ENCODE data around the gene NFYC.

The NFYC gene

DNA sequence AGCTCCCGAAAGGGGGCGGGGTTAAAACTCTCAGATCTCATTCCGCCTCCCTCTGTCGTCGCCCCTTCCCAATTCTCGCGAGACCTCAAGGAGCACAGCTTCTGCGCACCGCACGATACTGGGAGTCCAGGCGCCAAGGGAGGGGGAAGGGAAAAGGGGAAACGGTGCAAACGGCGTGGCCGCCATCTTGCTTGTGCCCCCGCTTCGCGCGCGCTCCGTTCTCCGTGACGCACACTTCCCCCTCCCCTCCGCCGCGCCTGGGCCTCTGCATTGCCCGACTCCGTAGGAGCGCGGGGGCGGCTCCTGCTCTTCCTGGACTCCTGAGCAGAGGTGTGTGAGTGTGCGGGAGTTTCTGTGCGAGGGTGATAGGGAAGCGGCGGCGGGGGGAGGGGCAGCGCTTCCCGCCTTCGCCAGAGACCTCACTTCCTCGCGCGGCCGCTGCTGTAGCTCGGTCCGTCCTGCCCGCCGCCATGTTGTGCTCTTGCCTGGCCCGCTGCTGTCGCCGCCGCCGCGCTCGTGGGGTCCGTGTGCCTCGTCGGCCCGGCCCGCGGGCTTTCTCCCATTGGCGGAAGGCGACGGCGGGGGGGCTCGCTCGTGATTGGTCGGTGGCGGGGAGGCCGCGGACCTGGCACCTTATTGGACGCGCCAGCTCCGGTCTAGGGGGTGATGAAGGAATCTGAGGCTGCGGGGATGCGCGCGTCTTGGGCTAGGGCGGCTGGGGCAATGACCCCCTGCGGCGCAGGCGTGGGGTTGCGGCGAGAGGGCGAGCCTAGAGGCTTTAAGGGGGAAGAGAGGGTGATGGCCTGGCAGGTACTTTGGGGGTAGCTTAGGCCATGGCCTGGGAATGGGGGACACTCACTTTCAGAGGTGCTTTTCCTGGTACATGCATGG is at the start of gene NFYC:
TSS of gene NFYC (plus strand) at position 167 of the 891 bp plus-strand sequence. CDS start 47,140 bp downstream, outside the sequence.
- peak; percentile 99 for DNase-seq

- no peak for DNase-seq
Observed at GRCh38 chr1:40645118-40645680, 46.3 kb upstream of the NFYC start.

GRCh38 chr1:40646315-40646714 is 45.2 kb upstream of the NFYC start:
- DNase-seq, result no peak

DNA sequence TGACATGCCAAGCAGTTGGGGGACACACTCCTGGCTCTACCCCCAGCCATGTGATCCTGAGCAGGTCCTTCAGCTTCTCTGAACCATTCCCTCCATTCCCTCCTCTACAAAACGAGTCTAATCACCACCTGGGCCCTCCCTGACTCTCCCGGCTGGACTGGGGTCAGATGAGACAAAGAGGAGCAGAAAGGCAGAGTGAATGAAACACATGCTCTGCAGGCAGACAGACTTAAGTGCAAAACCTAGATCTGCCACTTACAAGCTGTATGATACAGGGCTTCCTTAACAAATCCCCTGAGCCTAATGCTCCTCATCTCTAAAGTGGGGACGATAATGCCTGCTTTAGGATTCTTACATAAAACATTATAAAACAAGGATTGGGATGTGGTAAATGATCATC is 43.3 kb upstream of the NFYC start:
- DNase-seq, result no peak

DNA sequence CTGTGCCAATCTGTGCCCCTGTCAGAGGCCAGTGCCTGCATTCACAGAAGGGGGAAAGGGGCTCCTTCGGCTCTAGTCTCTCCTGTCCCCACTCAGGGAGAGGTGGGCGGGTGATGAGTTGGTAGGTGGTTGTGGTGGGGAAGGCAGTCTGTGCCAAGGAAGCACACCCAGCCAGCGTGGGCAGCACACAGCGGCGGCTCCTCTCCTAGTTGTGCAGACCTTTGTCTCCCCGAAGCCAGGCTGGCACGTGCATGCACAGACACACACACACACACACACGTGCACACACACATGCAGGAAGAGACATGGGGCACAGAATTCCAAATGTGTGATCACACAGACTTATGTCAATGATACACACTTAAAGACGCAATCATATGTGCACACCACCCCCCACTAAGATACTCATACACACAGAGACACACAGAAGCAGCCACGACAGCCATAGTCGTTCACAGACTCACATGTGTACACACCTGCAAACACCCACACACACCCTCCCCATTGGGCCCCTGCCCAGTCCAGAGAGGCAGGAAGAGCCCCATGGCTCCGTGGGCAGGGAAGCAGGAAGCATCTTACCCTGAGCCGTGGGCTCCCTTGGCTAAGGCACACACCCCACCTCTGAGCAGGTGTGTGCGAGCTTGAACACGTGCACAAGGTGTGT is 42.4 kb upstream of the NFYC start:
- no peak for DNase-seq

DNA sequence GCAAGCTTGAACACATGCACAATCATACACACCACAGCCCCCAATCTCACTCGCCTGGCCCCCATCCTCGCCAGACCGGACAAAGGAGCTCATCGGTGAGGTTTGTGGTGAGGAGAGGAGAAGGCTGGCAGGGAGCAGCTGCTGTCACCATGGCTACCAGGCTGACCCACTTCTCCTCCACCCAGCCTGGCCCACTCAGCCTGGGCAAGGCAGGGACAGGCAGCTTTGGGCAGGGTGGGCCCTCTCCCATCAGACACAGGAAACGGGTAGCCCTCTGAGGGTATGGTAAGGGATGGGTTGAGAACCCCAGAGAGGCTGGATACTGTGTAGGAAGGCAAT is 41.9 kb upstream of the NFYC start:
- no peak for DNase-seq

DNA sequence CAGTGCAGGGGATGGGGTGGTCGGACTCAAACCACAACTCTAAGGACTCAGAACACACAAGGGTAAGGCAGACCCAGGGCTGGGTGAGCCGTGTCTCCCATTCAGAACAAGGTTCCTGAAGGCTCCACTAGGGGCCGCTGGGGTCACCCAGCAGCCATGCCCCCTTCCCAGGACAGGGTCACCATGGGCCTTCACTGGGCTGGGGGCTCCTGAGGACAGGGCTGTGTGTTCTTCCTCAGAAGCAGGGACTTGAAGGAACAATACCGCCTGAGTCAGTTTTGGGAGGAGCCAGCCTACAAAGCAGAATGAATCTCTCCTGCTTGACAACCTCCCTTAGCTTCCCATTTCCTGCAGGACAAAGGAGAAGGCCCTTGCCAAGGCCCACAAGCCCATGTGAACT is 41.4 kb upstream of the NFYC start:
- no peak for DNase-seq

DNA sequence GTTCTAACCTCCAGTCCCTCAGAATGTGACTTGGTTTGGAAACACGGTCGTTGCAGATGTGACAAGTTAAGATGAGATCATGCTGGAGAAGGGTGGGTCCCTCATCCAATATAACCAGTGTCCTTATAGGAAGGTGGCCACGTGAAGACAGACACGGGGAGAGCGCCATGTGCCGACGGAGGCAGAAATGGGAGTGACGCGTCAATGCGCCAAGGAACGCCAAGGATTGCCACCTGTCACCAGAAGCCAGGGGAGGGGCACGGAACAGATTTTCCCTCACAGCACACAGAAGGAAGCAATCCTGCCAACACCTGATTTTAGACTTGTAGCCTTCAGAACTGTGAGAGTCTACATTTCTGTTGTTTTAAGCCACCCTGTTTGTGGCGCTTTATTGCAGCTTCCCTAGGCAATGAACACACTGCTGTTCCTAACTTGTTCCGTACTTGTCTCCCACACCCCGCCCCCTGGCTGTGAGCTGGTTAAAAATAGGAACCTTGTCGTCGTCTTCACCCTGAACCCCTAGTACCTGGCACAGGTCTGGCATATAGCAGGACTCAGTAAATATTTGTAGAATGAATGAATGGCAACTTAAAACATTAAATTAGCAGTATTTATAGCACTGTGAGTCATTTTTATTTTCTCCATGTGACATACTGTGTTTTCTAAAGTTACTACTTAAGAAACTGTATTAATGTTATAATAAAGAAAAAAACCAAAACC is 40.2 kb upstream of the NFYC start:
- DNase-seq, result no peak

DNA sequence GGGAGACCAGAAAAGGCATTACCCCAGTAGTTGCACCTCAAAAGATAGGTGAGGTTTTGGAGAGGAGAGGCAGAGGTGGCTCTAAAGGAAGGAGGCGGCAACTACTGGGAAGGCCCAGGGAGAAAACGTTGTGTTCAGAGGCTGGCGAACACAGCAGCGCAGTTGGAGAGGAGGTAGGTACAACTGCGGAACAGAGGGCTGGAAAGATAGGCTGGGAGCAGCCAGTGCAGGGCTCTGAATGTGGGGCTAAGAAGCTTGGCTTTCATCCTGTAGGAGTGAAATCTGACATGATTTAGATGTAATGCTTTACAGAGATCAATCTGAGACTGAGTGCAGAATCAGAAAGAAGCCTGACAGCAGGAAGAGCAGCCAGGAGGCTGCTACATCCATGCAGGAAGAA is 39.0 kb upstream of the NFYC start:
- DNase-seq, result no peak

GRCh38 chr1:40652979-40653378 is 38.5 kb upstream of the NFYC start:
- DNase-seq, result no peak

- DNase-seq, result no peak
Observed at GRCh38 chr1:40653851-40654537, 37.5 kb upstream of the NFYC start.

DNA sequence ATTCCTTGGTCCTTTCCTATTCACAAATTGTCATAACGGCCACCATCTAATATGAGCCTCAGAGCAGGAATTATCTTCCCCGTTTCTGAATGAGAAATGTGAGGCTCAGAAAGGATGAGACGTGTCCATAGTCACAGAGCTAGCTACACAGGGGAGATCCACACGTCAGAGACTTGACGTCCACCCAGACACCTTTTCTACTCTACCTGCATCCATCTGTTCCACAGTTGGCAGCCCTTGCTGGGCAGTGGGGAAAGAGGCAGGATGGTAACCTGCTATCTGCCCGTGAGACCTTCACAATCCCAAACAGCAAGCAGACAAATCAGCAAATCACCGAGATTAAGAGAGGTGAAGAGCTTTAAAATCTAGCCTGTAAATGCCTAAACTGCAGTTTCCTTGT is 34.5 kb upstream of the NFYC start:
- no peak for DNase-seq

DNA sequence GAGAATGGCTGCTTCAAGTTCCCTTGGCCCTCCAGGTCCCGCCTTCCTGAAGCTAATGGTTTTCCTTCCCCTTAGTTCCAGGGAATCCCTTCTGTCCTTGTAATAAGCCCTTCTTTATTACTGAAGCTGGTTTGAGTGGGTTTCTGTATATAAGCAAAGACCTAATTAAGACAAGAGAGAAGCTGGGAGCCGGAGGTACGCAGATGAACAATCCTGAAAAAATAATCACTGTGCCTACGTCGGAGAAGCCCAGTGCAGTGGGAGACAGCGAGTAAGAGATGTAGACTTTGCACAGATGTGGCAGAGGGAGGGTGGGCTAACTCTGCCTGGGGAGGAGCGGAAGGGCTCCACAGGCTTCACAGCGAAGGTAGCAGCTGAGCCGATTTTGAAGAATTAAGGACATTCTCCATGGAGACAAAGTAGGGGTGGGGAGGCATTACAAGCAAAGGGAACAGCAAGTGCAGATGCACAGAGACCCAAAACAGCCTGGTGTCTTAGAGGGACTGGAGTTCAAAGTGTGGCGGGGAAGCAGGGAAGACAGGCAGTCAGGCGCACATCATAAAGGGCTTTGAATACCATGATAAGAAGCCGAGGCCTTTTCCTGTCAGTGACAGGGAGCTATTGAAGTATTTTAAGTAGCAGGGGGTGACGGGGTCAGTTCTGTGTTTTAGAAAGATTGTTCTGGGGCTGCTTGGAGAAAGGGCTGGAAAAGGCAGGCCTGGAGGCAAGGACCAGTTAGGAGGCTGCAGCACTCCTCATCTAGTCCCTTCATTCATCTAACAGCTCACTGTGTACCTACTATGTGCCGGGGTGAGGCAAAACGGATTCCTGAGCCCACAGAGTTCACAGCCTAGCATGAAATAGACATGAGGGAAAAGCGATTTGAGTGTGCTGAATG is 32.5 kb upstream of the NFYC start:
- DNase-seq, result no peak

DNA sequence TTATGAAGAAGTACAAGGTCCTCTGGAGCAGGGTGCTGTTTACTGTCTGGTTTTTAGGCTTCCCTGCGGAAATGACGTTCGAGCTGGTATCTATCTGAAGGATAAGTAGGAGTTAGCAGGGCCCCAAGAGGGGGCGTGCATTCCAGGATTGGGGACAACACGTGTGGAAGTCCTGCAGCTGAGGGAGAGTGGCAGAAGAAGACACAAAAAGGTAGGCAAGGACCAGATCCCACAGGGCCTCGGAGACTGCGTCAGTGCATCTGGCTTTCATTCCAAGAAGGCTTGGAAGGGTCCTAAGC is 31.9 kb upstream of the NFYC start:
- DNase-seq, result no peak

GRCh38 chr1:40661678-40662077 is 29.8 kb upstream of the NFYC start:
- DNase-seq, result no peak

DNA sequence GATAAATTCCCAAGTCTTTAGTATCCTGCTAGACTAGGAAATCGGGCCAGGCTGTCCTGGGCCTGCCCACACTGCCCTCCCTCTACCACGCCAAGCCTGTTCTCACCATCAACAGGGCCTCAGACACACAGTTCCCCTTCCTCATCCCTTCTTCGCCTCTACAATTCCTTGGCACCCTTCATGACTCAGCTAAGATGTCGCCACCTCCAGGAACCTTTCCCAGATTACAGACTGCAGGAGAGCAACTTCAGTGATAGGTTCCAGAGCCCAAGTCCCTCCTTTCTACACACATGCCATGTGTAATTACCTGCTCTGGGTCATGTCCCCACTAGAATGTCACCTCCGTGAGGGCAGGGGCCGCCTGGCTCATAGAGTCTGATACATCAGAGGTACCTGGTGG is 29.4 kb upstream of the NFYC start:
- DNase-seq, result no peak

DNA sequence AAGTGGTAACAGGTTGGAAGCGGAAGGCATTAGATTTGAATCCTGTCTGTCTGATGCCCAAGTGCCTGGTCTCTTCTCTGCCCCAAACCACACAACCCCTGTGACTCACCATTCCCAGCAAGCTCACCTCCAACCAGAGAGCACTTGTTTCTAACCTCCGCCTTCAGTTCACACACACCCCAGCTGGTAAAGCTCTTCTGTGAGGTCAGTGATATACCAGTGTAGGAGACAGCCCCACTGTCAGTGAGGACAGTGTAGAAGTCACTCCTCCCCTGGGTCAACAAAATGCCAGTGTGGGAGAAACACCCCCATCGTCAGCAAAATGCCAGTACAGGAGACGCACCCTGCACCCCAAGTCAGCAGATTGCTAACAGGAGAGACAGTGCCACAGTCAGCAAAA is 28.6 kb upstream of the NFYC start:
- DNase-seq, result no peak

DNA sequence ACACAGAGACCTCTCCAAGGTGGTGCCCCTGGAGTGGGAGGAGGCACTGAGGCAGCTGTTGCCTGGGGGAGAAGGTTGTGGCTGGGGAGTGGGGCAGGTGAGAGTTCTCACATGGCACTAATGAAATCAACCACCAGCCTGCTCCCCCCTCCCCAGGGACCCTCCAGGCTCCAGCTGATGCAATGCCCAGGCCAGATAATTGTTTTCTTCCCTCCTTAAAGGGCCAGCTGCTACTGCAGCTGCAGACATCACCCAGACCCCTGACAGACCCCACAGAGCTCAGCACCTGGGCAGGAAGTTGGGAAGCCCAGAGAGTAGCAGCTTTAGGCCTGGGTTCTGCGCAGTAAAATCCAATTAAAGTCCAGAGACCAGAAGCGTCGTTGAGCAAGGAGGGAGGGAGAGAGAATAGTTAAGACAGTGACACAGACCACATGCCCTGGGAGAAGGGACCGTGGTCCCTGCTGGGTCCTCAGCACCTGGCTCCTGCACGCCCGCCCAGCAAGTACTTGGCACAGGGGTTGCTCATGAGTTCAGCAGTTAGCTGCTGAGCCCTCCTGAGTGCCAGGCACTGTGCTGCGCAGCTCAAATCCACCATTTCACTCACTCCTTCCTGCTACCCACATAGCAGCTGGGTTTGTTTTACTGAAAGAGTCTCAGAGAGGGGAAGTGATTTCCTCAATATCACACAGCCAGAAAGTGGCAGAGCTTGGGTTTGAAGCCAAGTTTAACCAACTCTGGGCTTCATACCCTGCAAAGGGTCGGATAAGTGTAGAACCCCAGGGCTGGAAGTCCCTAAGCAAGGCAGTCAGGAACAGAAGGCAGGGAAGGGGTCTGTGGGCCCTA is 28.0 kb upstream of the NFYC start:
- DNase-seq, result no peak

DNA sequence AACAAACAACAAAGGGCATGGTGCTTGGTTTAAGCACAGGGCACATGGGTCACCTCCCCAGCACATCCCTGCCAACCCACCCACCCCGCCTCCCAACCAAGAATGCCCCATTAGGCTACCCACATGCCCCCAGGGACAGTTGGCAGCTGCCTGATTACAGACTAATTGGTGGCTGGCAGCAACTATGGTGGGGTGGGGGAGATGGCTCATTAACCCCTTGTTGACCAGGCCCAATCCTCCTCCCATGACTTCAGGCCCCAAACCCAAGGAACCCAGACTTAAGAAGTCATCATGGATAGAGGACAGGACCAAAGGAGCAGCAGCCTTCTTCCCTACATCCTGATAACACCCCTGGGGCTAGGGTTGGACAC is 27.4 kb upstream of the NFYC start:
- no peak for DNase-seq

DNA sequence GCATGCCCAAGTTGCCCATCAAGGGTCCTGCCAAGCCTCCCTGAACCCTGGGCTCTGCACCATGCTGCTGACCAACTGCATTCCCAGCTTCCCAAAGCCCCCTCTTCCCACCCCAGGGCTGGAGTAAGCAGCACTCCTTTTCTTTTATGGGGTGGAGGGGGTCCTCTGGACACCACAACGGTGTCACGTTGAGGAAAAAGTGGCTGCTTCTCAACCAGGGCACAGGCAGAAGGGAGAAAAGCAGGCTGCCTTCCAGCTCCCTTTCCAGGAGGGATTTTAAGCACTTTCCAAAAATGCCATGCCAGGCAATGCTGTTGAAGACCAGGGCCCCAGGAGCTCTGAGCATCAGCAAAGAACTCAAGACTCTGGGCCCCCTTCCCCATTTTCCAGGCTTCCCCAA is 26.7 kb upstream of the NFYC start:
- DNase-seq, result no peak
